ENCODE measurements around the gene GIPC3.

DNA sequence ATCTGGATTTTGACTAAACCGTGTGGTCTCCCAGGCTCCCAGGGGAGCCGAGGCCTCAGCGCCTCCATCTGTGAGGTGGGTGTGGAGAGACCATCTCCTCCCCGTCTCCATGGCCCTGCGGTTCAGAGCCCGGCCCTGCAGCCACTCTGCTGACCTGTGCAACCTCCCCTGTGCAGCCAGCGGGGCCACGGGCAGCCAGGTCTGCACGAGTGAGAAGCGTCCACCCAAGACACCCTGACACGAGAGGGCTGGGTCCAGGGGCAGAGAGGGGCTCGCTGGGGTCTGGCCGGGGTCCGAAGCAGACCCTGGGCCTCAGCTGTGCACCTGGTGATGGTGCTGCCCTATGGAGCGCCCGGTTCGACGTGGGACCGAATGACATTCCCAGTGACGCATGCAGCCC is 51.7 kb downstream of the GIPC3 start:
- TF ChIP-seq, protein P1, sequence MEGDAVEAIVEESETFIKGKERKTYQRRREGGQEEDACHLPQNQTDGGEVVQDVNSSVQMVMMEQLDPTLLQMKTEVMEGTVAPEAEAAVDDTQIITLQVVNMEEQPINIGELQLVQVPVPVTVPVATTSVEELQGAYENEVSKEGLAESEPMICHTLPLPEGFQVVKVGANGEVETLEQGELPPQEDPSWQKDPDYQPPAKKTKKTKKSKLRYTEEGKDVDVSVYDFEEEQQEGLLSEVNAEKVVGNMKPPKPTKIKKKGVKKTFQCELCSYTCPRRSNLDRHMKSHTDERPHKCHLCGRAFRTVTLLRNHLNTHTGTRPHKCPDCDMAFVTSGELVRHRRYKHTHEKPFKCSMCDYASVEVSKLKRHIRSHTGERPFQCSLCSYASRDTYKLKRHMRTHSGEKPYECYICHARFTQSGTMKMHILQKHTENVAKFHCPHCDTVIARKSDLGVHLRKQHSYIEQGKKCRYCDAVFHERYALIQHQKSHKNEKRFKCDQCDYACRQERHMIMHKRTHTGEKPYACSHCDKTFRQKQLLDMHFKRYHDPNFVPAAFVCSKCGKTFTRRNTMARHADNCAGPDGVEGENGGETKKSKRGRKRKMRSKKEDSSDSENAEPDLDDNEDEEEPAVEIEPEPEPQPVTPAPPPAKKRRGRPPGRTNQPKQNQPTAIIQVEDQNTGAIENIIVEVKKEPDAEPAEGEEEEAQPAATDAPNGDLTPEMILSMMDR (IDR thresholded peaks at IDR 0.05): no peak
- no peak for TF ChIP-seq POLR2A (IDR thresholded peaks at IDR 0.05)

Data from thyroid gland (tissue), 4 donors.